NCI-H2196 (cell line): ENCODE results near the gene DQX1.

Source experiments
- DNase-seq: peaks from one replicate; lab custom pipeline; 2025; ENCODE audit not compliant: unreplicated experiment; lab: John Stamatoyannopoulos, UW

DQX1 gene

DNA sequence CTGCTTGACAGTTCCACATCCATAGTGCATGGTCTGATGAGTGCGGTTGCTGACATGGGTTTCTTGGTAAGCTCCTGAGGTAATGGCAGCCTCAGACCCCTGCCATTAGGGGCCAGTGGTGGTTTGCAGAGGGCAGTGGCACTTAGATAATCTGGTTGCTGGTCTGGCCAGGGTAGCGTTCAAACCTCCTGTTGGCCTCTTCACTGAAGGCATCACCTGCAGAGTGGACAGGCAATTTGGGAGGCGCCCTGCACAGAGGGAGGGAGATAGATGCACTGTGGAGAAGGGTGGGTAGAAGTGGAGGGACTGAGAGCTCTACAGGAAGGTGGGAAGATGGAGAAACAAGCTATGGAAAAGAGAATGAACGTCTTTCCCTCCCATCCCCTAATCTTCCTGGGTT is 7.4 kb upstream of the DQX1 start:
- no peak for DNase-seq

DNA sequence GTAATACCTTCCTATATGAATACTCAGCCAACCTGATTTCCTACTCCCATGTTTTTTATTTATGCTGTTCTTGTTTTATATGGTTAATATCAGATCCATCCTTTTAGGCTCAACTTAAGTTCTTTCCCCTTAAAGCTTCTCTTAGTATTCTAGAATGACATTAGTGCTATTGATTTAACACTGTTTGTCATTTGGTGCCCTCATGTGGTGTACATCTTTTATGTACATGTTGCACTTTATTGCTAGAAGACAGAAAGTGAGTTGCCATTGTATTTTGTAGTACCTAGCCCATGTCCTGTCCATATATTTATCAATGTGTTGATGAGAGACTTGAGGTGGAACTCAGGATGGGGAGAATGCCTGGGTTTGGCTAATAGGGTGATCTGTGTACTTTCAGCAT is 6.2 kb upstream of the DQX1 start:
- no peak for DNase-seq

DNA sequence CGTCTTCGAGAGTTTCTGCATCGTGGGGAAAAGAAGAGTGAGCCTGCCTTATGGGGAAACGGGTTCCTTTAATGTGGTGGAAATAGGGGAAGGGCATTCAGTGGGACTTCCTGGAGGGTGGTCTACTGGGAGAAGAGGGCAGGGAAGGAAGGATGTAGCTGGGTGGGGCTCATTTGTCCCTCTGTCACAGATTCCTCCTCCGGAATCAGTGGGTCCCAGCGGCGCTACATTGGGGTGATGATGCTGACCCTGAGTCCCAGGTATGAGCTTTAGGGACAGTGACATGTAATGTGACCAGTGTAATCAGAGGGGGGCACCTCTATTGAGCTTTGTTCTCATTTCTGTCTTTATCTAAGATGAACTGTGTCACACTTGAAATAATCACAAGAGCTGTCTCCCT is 5.6 kb upstream of the DQX1 start:
- no peak for DNase-seq

DNA sequence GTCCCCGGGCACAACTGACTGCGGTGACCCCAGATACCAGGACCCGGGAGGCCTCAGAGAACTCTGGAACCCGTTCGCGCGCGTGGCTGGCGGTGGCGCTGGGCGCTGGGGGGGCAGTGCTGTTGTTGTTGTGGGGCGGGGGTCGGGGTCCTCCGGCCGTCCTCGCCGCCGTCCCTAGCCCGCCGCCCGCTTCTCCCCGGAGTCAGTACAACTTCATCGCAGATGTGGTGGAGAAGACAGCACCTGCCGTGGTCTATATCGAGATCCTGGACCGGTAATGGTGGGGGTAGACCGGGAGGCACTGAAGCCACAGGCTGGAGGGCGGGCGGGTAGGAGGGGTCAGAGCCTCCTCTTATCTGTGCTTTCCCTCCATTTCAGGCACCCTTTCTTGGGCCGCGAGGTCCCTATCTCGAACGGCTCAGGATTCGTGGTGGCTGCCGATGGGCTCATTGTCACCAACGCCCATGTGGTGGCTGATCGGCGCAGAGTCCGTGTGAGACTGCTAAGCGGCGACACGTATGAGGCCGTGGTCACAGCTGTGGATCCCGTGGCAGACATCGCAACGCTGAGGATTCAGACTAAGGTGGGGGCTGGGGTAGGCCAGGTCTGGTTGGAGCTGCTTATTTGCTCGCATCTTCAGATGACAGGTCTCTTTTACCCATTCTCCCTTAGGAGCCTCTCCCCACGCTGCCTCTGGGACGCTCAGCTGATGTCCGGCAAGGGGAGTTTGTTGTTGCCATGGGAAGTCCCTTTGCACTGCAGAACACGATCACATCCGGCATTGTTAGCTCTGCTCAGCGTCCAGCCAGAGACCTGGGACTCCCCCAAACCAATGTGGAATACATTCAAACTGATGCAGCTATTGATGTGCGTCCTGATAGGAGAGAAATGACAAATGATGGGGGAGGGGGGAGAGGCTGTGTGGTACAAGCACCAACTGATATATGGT is 4.5 kb upstream of the DQX1 start:
- DNase-seq, result no peak

DNA sequence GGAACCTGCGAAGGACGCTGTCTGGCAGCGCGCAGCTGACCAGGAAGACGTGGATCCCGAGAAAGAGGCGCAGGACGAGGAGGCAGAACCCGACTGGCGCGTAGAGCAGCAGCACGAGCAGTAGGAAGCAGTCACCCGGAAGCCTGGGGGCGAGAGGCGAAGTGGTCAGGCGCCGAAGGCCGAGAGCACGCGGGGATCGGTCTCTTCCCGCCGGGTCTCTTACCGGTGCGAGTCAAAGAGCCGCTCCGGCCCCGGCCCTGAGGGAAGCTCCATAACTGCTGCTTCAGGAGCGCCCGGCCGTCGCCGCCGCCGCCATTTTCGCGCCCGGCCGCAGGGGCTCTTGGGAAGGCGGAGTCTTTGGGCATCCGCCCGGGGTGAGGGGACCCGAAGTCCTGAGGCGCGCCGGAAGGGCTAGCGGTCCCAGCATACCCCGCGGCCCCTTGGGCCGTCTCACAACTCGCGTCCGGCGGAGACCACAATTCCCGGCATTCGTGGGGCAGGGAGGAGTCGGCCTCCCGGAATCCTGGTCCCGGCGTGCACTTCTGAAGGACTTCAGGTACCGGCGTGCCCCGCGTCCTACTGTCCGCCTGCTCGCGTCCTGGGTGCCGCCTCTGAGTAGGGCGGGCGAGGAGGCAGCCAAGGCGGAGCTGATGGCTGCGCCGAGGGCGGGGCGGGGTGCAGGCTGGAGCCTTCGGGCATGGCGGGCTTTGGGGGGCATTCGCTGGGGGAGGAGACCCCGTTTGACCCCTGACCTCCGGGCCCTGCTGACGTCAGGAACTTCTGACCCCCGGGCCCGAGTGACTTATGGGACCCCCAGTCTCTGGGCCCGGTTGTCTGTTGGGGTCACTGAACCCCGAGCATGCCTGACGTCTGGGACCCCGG is 3.6 kb upstream of the DQX1 start, which contains the start of the genes AUP1 and HTRA2:
Gene AUP1 (minus strand): TSS at position 350 of the 882 bp plus-strand sequence. CDS start 77 bp downstream, at position 273.
Gene HTRA2 (plus strand): TSS at position 577 of the 882 bp plus-strand sequence. CDS start 74 bp downstream, at position 651.
- DNase-seq, result peak; percentile 93

DNA sequence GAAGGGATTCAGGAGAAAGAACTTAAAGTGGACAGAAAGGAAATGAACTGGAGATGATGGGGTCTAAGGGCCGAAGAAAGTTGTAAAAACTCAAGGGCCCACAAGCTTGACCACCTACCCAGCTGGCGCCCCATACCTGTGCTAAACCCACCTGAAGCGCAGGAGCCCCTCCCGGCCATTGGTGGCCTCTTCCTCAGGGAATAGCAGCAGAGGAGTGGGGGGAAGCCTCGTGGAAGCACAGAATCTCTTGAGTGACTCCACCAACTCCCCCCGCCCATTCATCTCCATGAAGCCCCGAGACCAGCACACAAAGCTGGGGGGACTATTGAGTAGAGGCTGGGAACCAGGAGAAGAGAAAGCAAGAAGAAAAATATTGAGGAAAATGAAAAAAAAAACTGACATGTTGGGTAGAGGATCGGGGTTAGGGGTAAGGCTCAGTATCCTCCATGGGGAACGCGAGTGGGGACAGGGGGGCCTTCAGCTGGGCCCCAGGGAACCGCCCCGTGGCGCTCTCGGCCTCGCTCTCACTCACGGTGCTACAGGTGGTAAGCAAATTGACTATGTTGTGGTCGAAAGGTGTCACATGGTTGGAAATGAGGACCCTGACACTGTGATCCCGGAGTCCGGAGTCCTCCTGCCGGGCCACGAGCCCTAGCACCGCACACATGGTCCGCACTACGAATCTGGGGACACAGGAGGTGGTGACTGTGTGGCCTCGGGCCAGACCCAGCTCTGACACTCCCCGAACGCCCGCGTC is 2.7 kb upstream of the DQX1 start:
- no peak for DNase-seq

DNA sequence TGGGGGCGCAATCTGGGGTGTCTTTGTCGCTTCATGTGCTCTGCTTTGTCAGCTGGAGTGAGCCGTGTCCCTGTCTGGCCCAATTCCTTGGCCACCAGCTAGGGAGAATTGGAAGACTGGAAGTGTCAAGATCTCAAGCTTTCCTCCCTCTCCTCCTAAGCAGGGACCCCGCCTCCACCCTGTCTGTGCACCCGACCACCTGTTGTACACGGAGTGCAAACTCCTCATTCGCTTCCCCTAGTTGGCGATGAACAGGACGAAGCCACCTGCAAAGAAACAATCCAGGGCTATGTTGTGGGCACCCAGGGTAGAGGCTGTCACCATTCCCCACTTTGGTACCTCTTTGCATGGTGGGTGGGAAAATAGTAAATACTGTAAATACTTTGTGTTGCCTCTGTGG is 1.7 kb upstream of the DQX1 start:
- DNase-seq, result no peak

DNA sequence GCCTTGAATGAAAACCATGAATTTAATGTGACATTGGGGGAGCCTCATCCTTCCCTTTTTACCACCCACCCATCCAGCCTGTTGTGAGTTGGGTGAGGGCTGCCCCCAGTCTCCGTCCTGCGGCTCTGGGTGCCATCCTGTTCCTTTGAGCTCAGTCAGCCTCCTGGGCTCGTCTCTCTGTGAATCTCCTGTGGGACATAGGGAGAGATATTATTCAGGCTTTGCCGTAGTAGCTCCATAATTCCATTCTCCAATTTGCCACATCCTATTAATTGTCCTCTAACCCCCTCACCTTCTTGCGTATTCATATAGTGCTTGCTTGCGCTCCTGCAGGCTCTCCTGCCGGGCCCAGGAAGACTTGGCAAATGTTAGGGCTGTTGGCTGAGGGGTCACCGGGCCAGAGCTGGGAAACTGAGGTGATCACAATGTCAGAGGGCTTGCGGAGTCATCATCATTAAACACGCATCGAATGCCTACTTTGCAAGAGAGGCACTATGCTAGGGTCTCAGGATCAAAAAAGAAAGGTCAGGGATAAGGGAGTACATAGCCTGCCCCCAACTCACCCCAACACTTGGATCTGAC is 709 bp upstream of the DQX1 start:
- DNase-seq, result no peak

DNA sequence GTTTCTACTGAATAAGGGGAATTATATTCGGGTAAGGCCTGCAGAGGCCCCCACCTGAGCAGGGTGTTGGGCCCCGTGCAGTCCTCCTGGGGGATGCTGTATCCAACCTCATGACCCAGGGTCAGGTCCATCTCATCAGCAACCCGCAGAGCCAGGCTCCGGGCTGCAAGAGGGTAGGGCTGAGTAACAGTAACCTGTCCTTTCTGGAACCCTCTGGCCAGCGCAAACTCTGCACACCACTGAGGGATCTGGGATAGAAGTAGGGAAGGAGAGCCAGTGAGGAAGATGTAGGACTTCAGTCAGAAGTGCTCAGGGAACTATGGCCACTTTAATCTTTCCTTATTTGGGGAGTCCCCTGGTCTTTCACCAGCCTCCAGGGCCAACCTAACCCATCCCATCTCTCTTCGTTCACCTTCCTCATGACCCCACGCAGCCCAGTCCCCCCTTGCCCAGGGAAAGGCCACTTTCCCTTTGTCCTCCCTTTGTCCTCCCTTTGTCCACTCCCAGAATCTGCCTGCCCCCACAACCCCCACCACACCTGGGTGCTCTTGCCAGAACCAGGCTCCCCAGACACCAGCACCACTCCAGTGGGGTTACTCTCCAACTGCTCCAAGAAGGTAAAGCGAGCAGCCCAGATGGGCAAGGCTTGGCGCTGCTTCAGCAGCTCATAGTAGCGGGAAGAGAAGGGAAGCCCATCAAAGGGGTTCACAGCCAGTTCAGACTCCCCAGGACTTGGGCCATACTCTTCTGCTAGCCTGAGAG is 895 bp downstream of the DQX1 start:
- no peak for DNase-seq

DNA sequence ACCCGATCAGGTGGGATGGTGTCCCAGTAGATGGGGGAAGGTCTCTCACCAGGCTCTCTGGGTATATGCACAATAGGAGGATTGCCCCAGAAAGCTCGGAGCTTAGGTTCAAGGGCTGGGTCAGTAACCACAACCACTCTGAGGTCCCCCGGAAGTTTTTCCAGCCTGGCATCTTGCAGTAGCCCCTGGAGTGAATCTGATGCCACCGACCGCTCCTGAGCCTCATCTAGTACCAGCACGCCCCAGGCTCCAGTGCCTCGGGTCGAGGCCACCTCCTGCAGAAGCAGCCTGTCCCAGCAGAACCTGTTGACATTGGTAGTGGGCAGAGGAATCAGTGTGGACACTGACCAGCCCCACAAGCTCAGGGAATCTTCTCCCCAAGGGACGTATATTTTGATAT is 2.0 kb downstream of the DQX1 start:
- no peak for DNase-seq

DNA sequence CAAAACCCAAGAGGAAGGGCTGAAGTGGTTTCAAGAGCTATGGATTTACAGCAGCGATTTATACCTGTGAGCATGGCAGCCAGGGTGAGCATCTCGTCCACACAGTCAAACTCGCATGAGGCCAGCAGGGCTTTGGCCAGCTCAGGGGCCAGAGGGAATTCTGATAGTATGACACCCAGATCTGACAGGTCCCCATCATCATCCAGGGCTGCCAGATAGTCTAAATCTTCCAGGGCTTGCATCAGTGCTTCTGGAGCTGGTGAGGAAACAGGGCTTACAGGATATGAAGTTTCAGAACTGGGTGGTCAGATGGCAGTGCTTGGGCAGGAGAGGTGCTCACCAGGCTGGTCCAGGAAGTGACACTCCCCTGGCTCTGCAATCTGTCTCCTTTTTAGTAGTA is 3.5 kb downstream of the DQX1 start:
- DNase-seq, result no peak

DNA sequence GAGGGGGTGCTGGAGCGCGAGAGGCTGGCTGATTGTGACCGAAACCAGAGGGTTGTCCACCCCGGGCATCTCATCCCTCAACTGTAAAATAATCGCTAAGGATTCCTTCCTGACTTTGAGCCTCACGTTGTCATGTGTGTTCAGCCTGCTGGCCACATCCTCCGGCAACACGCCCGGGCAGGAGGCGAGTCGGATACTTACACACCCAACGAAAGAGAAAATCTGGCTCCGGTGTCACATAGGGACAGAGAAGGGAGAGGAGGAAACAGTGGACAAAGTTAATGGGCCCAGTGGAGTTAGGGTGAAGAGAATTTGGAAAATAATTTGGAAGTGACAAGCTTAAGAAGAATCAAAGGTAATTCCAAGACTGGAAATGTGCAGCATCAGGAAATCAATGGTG is 9.4 kb downstream of the DQX1 start:
- DNase-seq, result no peak

DNA sequence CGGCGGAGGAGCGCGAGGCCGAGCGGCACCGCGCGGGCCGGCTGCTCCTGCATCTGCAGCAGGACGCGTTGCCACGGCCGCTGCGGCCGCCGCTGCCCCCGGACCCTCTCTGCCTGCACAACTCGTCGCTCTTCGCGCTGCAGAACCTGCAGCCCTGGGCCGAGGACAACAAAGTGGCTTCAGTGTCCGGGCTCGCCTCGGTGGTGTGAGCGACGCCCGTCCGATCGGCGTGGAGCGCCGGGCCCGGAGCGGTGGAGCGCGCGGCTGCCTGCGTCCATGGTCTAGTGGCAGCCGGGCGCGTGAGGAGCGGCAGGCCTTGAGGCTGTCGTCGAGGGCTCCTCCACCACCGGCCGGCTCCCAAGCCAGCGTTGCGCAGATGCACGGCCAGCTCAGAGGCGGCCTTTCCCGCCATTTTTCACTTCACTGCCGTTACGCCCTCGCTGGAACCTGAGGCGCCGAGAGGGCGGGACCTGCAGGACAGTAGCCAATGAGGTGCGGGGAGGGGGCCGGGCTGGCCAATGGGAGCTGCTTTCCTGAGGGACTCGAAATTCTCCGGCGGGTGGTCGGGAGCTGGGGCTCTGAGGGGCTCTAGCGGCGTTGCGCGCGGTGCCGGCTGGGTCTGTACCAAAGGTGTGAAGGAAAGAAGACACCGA is 9.9 kb downstream of the DQX1 start:
- no peak for DNase-seq

DNA sequence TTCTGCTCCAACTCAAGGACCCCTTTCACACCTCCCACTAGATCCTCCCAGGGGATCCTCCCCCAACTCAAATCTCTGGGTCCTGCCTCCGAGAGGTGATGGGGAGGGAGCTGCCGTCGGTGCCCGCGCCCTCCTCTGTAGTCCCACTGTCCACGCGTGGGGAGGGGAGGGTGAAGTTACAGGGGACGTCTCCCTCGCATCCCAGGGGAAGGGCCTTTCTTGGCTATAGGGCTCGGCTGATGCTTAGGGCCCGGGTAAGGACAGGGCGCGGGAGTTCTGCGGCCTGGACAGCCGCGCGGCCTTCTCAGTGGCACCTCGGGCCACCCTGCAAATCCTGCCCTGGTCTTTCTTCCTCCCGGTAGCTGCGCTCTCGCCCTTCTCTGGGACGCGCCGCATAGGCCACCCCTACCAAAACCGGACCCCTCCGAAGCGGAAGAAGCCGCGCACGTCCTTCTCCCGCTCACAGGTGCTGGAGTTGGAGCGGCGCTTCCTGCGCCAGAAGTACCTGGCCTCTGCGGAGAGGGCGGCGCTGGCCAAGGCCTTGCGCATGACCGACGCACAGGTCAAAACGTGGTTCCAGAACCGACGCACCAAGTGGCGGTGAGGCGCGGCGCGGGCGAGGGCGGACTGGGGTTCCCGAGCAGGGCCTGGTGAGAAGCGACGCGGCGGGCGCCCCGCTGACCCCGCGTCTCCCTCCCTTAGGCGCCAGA is 10.6 kb downstream of the DQX1 start:
- DNase-seq, result no peak

DNA sequence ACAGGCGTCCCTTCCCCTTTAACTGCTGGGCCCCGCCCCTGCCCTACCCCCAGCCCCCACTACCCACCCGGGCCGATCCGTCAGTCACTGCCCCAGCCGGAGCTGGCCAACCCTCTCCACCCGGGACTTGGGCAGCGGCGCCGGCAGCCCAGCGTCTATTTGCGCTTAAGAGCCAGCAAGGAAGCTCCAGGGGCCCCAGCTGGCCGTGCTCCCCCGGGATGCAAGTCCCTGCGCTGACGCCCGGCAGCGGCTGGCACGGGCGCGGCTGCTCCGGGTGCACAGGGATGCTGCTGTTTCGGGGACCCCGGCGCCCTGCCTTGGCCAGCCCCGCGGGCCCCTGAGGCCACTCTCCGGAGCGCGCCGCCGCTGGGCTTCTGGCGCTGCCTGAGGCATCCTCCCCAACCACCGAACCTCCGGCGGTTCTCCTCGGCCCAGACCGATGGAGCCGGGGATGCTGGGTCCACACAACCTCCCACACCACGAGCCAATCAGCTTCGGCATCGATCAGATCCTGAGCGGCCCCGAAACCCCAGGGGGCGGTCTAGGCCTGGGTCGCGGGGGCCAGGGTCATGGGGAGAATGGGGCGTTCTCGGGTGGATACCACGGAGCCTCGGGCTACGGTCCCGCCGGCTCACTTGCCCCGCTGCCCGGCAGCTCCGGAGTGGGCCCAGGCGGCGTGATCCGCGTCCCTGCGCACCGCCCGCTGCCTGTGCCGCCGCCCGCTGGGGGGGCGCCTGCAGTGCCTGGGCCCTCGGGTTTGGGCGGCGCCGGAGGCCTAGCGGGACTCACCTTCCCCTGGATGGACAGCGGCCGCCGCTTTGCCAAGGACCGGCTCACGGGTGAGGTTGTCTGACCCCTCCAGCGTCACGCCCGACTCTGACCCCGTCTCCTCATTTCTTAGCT is 11.4 kb downstream of the DQX1 start, which contains the start of gene TLX2:
Gene TLX2 (plus strand): TSS at position 83 of the 903 bp plus-strand sequence. CDS start 357 bp downstream, at position 440.
- DNase-seq, result no peak

DNA sequence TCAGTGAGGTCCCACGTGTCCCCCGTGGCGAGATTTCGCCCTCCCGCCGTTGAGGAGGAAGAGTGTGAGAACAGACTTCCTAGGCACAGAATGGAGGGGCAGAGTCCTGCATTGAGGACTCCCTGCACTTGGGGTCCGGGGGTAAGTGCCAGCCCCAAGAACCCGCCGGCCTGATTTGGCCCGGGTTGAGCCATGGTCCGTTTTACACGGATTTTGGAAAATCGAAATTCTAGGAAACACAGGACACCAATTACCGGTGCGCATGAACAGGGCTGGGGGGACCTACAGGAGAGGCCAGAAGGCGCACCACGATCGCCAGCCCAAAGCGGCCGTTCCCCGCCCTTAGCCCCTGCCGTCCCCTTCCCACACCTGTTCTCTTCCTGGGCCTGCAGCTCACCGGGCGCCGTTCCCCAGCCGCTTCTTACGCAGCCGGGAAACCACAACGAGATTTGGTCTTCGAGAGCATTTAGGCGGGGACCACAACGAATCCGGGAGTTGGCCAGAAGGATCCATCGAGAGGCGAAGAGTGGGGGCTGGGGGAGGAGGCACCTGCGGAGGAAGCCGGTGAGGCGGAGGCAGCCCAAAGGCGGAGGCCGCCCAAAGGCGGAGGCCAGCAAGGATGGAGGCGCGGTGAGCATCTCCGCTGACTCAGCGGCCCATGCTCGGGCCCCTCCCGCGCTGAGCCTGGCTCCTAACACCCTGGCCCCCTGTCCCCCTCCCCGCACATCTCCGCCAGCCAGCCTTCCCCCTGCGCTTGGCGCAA is 12.2 kb downstream of the DQX1 start:
- DNase-seq, result no peak
